Stimulated activated CD8-positive, alpha-beta memory T cell treated with anti-CD3 and anti-CD28 coated beads, Interleukin-12 subunit alpha, Interleukin-12 subunit beta, amount 100 ng/mL, for 24 hours (primary cell): ENCODE results near the gene FAF2.
"Not testable (repeated sequence)": the region's sequence is repeated elsewhere in the genome, so short reads cannot be mapped to it uniquely, and the experiment has no call there.

Experiments used
- DNase-seq: peaks from one replicate; pipeline ENCODE4 v3.0.0-alpha.2; 2020; ENCODE audit errors: extremely low read depth

The FAF2 gene

GRCh38 chr5:176542596-176543427, 94.6 kb downstream of the FAF2 start:
- DNase-seq, result no peak

- no peak for DNase-seq
Observed at GRCh38 chr5:176543428-176544182, 95.4 kb downstream of the FAF2 start.

GRCh38 chr5:176545388-176545736, 97.2 kb downstream of the FAF2 start:
- DNase-seq, result no peak

GRCh38 chr5:176545737-176546509, 97.7 kb downstream of the FAF2 start:
- DNase-seq, result no peak

GRCh38 chr5:176547802-176548201, 99.6 kb downstream of the FAF2 start:
- DNase-seq, result no peak

GRCh38 chr5:176548967-176549444, 100.8 kb downstream of the FAF2 start, which contains the start of gene CDHR2:
Gene CDHR2, plus strand, starts transcription at chr5:176549342. Its CDS starts 16,011 bp downstream, at chr5:176565353.
- no peak for DNase-seq

- no peak for DNase-seq
Observed at GRCh38 chr5:176549871-176550270, 101.7 kb downstream of the FAF2 start.

GRCh38 chr5:176550275-176550831, 102.2 kb downstream of the FAF2 start:
- DNase-seq, result no peak

GRCh38 chr5:176550937-176551336, 102.8 kb downstream of the FAF2 start:
- not testable (repeated sequence) for DNase-seq

GRCh38 chr5:176552332-176552869, 104.2 kb downstream of the FAF2 start:
- no peak for DNase-seq

GRCh38 chr5:176553260-176554085, 105.3 kb downstream of the FAF2 start:
- DNase-seq, result no peak

- no peak for DNase-seq
Observed at GRCh38 chr5:176557846-176558245, 109.7 kb downstream of the FAF2 start.
